ENCODE measurements around the gene CADM3.

DNA sequence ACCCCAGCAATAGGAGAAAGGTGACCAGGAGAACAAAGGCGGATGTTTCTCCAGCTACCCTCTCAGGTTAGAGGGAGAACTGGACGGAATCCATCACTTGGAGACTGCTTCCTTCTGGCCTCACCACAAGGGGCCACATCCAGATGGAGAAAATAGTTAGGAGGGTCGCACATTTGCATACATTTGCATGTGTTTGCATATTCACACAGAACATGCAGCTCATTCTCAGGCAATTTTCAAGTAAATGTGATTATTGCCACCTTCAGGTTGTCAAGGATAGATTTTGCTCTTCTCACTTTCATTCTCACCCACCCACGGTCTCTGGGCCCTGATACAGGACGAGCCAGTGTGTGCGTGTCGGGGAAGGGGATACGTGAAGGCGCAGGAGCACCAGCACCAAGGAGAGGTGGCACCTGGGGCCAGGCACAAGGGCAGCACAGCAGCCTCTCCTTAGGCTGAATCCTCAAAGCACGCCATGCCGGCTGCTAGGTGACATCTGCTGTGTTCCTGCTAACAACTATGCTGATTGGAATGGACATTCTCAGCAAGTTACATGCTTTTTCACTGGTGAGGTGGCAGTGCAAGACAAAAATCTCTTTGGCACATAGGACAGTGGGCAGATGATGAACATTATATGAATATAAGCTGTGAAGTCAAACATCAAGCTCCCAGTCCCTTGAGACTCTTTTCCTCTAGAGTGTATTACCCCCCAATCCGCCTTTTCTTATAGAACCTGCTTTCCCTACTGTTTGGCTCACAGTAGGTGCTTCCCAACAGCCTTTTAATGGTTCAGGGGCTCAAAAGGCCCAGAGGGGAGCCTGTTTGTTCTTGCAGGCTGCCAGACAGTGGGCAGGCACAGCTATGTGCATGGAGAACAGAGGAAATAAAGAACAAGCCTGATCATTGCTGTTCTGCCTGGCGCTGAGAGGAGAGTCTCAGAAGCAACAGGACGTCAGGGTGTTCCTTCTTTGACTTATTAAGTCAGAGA is 47.5 kb downstream of the CADM3 start:
- no peak for TF ChIP-seq POLR2A (IDR thresholded peaks at IDR 0.05)
- TF ChIP-seq, protein P1, sequence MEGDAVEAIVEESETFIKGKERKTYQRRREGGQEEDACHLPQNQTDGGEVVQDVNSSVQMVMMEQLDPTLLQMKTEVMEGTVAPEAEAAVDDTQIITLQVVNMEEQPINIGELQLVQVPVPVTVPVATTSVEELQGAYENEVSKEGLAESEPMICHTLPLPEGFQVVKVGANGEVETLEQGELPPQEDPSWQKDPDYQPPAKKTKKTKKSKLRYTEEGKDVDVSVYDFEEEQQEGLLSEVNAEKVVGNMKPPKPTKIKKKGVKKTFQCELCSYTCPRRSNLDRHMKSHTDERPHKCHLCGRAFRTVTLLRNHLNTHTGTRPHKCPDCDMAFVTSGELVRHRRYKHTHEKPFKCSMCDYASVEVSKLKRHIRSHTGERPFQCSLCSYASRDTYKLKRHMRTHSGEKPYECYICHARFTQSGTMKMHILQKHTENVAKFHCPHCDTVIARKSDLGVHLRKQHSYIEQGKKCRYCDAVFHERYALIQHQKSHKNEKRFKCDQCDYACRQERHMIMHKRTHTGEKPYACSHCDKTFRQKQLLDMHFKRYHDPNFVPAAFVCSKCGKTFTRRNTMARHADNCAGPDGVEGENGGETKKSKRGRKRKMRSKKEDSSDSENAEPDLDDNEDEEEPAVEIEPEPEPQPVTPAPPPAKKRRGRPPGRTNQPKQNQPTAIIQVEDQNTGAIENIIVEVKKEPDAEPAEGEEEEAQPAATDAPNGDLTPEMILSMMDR (IDR thresholded peaks at IDR 0.05) = no peak

All from thyroid gland (tissue), 4 donors.